NCI-H226 (cell line): ENCODE results near the gene METTL25B.

Source experiments
- DNase-seq: peaks from one replicate; pipeline ENCODE4 v3.0.0-alpha.2; 2015

METTL25B gene

GRCh38 chr1:156703336-156703735 lies 24.9 kb upstream of the METTL25B start:
- DNase-seq = no peak

DNA sequence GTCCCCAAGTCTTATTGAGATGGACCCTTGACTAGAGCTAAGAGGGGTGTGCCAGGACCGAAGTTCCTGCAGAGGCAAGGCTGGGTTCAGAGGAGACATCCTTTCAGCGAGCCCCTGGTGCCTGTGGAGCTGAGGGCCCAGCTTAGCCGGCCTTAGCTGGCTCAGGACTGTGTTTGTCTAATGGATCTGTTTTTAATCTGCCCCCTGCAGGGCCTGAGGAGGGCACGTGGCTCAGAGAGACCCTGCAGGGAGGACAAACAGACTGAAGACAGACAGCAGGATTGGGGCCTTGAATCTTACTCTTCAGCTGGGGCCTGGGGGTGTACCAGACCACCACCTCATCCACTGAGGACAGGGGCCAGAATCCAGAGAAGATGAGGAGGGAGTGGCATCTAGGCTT lies 24.5 kb upstream of the METTL25B start:
- no peak for DNase-seq

DNA sequence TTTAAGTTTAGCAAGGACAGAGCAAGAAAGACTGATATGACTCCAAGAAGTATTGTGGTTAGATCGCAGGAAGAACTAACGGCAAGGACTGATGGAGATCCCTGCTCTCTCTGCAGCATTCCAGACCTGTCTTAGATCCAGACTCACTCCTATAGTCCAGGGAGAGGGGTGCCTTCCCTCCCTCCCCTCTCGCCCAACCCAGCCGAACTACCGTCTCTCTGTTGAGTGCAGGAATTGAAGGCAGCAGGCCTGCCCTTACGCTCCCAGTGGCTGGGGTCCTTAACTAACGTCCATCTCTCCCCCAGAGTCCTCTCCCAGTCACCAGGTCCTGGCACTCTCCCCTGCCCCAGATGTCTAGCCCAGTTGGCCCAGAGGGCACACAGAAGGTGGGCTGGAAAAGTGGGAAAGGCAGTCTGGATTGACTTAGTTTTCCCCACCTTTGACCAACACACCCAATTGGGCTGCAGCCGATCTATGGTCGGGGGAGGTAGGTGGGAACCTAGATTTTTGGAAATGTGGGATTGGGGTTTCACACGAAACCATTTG lies 24.0 kb upstream of the METTL25B start:
- DNase-seq = no peak

GRCh38 chr1:156704930-156705320 lies 23.3 kb upstream of the METTL25B start:
- DNase-seq = peak; percentile 75

DNA sequence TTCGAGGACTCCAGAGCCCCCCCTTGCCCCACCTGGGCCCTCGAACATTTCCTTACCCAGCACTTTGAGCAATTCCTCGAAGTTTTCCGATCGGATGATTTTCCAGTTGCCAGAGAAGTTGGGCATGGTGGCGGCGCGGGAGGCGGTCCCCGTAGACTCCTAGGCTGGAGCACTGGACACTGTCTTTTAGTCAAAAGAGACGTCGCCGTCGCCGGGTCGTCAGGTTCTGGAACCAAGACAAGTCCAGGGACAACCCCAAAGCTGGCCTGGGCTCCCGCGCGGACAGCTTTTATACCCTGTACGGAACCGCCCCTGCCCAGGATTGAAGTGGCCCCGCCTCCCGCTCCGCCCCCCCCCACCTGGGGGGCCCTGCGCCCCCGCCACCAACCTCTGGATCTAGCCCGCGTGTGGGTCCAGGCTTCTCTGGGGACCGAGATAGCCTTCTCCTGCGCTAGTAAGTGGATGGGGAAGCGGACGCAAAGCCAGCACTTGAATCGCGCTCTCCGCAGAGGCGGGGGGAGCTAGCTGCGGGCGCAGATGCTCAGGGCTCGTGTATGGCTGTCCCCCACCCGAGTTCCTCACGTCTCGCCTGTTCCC lies 22.9 kb upstream of the METTL25B start, which contains the start of gene CRABP2:
Gene CRABP2 (minus strand): TSS at position 263 of the 597 bp plus-strand sequence. CDS start 137 bp downstream, at position 126.
- DNase-seq = no peak

GRCh38 chr1:156705918-156706656 lies 22.2 kb upstream of the METTL25B start:
- no peak for DNase-seq

GRCh38 chr1:156706657-156707416 lies 21.4 kb upstream of the METTL25B start:
- DNase-seq = no peak

DNA sequence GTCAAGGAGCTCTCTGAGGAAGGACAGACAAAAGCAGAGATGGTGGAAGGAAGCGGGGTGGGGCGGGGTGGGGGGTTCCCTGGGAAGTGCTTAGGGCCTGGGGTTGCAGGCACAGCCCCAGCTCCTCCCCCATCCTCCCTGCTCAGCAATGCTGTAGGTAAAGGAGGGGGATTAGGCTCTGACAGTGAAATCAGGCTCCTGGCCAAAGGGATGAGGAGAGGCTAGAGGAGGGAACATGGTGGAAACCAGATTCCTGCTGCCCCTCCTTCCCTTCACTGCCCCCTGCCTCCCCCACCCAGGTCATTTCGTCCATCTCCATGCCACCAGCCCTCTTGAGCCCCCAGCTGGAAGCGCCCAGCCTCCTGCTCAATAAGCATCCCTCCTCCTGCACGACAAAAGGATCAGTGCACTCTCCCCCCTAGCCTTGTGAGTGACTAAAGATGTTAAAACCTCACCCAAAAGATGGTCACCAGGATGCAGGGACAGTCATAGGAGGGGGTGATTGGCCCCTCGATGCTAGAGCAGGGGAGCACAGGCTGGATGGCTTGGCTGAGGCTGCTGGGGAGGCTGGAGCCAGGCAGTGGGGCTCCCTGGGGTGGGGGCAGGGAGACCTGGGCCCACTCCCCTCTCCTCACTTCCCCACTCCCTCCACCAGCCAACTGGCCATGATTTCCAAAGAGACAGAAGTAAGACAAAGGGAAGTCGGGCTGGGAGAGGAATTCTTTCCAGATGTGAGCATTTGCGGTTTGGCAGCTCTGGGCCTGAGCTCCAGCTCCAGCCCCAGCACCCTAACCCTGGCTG lies 20.7 kb upstream of the METTL25B start:
- no peak for DNase-seq

- no peak for DNase-seq
Measured at GRCh38 chr1:156708218-156708661, 20.0 kb upstream of the METTL25B start.

- no peak for DNase-seq
Measured at GRCh38 chr1:156709031-156709430, 19.2 kb upstream of the METTL25B start.

GRCh38 chr1:156709757-156710489 lies 18.3 kb upstream of the METTL25B start:
- DNase-seq = peak; percentile 83

- DNase-seq = peak; percentile 71
Measured at GRCh38 chr1:156711011-156711817, 17.1 kb upstream of the METTL25B start.

DNA sequence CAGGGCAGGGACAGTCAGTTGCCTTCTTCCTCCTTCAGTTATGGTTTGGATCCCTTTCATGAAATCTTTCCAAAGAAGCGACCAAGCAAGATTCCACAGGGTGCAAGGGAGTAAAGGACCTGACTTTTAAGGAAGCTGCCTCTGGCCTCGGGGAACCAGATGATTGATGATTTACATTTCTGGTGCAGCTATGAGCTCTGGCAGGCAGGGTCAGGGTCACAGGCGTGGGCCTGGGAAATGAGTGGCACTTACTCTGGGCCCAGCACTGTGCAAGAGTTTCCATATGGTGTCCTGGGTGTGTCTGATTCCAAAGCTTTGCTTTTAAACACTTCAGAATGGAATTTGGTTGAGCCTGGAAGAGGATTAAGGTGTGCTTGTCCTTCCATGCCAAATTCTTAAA lies 15.6 kb upstream of the METTL25B start:
- peak; percentile 56 for DNase-seq

DNA sequence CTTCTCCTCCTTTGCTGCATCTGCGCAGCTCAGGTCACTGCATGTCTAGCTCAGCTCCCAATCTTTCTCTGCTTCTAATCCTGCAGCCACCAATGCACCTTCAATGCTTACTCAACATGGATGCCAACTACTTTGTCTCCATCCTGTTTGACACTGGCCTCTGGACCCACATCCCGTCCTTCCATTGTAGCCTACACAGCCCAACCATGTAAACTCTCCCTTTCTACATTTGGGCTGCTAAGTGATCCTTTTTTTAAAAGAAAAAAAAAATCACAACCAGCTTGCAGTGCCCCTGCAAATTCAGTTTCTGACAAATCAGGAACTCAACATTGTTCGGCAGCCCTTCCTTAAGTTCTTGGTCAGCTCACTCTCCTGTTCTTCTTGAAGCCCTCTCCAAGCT lies 13.4 kb upstream of the METTL25B start:
- DNase-seq = no peak

- DNase-seq = peak; percentile 45
Measured at GRCh38 chr1:156717351-156717750, 10.9 kb upstream of the METTL25B start.

GRCh38 chr1:156721131-156721530 lies 7.1 kb upstream of the METTL25B start:
- no peak for DNase-seq

- DNase-seq = no peak
Measured at GRCh38 chr1:156721535-156721934, 6.7 kb upstream of the METTL25B start.

GRCh38 chr1:156725683-156726280 lies 2.5 kb upstream of the METTL25B start:
- DNase-seq = peak; percentile 72

DNA sequence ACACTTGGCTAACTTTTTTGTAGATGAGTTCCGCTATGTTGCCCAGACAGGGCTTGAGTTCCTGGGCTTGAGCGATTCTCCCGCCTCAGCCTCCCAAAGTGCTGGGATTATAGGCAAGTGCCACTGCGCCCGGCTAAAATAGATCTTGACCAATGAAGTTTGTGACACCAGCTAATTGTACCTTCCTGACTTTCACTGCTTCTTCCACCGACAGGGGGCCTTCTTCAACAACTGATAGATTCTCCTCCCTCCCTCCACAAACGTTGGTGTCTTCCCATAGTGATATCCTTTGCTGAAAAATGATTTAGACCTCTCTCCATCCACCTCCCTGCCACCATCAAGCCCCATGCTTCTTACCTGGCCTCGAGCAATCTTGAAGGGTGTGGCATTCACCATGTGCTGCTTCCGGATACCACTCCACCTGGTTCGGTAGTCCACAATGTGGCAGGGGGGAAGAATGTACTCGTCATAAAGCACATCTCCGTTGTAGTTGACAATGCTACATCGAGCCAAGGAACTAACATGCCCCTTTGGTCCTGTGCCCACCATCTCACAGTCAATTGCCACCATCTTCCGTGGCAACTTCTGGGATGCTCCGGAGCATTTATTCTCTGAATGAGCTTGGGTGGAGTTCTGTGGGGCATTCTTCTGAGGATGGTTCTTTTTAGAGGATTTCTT lies 1.6 kb upstream of the METTL25B start:
- peak; percentile 34 for DNase-seq

DNA sequence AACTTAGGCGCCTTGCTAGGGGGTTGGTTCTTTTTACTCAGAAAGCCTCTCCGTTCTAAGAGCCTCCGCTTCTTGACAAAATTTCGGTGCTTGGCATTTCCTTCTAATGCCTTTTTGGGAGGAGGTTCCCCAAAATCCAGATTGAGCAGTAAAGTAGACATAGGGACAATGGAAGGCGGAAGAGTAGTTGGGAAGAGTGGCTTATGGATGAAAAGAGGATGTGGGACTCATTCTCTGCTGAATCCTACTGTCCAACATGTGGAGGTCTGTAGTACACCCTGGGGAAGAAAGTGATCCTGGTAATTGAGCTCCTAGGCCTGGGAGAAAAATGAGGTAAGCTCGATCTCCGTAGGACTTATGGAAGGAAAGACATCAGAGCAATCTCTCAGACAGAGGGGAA lies 777 bp upstream of the METTL25B start:
- DNase-seq = no peak
